Limb (tissue), 2 donors: ENCODE measurements around the gene UBL3.

Experiments used
- DNase-seq, 2 donors: peaks; one replicate each; pipeline ENCODE4 v3.0.0-alpha.2; 2016; ENCODE audit errors: extremely low spot score in 2 of 2

Gene UBL3

GRCh38 chr13:29810898-29811297 lies 39.5 kb downstream of the UBL3 start:
- no peak for DNase-seq

GRCh38 chr13:29810145-29810742 lies 40.2 kb downstream of the UBL3 start:
- DNase-seq, result no peak

GRCh38 chr13:29808264-29808663 lies 42.2 kb downstream of the UBL3 start:
- DNase-seq, result no peak

- no peak for DNase-seq
Measured at GRCh38 chr13:29805994-29806979, 44.1 kb downstream of the UBL3 start.

- DNase-seq, result no peak
Measured at GRCh38 chr13:29803221-29803620, 47.2 kb downstream of the UBL3 start.

GRCh38 chr13:29802621-29803020 lies 47.8 kb downstream of the UBL3 start:
- no peak for DNase-seq

GRCh38 chr13:29801737-29802305 lies 48.6 kb downstream of the UBL3 start:
- DNase-seq, result no peak

GRCh38 chr13:29801102-29801501 lies 49.3 kb downstream of the UBL3 start:
- no peak for DNase-seq

GRCh38 chr13:29800687-29801086 lies 49.7 kb downstream of the UBL3 start:
- no peak for DNase-seq

- DNase-seq, result no peak
Measured at GRCh38 chr13:29799041-29799440, 51.4 kb downstream of the UBL3 start.

- no peak for DNase-seq
Measured at GRCh38 chr13:29791997-29792780, 58.2 kb downstream of the UBL3 start.

GRCh38 chr13:29791508-29791907 lies 58.9 kb downstream of the UBL3 start:
- DNase-seq, result no peak

GRCh38 chr13:29786698-29787097 lies 63.7 kb downstream of the UBL3 start:
- no peak for DNase-seq

GRCh38 chr13:29785978-29786377 lies 64.4 kb downstream of the UBL3 start:
- DNase-seq, result no peak

- DNase-seq, result no peak
Measured at GRCh38 chr13:29782798-29783197, 67.6 kb downstream of the UBL3 start.

GRCh38 chr13:29774830-29775229 lies 75.6 kb downstream of the UBL3 start:
- DNase-seq, result no peak

- no peak for DNase-seq
Measured at GRCh38 chr13:29771247-29771646, 79.2 kb downstream of the UBL3 start.

- no peak for DNase-seq
Measured at GRCh38 chr13:29767006-29767405, 83.4 kb downstream of the UBL3 start.

- no peak for DNase-seq
Measured at GRCh38 chr13:29763436-29764180, 86.8 kb downstream of the UBL3 start.

GRCh38 chr13:29761815-29762214 lies 88.6 kb downstream of the UBL3 start:
- DNase-seq, result no peak

GRCh38 chr13:29761160-29761559 lies 89.3 kb downstream of the UBL3 start:
- no peak for DNase-seq
